ENCODE results near the gene ETV4.
"Not testable (repeated sequence)": the region's sequence is repeated elsewhere in the genome, so short reads cannot be mapped to it uniquely, and the experiment has no call there.

Gene ETV4

GRCh38 chr17:43543300-43543699 is 2.8 kb downstream of the ETV4 start:
- DNase-seq = no peak

GRCh38 chr17:43542859-43543258 is 3.3 kb downstream of the ETV4 start:
- no peak for DNase-seq

GRCh38 chr17:43540821-43541674 is 5.1 kb downstream of the ETV4 start:
- no peak for DNase-seq

GRCh38 chr17:43536236-43536992 is 9.7 kb downstream of the ETV4 start:
- no peak for DNase-seq

- DNase-seq = no peak
Observed at GRCh38 chr17:43534909-43535308, 11.2 kb downstream of the ETV4 start.

GRCh38 chr17:43533699-43534098 is 12.4 kb downstream of the ETV4 start:
- DNase-seq = no peak

- no peak for DNase-seq
Observed at GRCh38 chr17:43532581-43532980, 13.6 kb downstream of the ETV4 start.

GRCh38 chr17:43531955-43532354 is 14.2 kb downstream of the ETV4 start:
- DNase-seq = no peak

GRCh38 chr17:43531082-43531378 is 15.1 kb downstream of the ETV4 start:
- DNase-seq = no peak

GRCh38 chr17:43530288-43531081 is 15.7 kb downstream of the ETV4 start:
- no peak for DNase-seq

- no peak for DNase-seq
Observed at GRCh38 chr17:43529947-43530287, 16.2 kb downstream of the ETV4 start.

- no peak for DNase-seq
Observed at GRCh38 chr17:43528988-43529814, 16.9 kb downstream of the ETV4 start.

GRCh38 chr17:43528319-43528987 is 17.7 kb downstream of the ETV4 start:
- DNase-seq = no peak

- no peak for DNase-seq
Observed at GRCh38 chr17:43526886-43527648, 19.1 kb downstream of the ETV4 start.

- DNase-seq = no peak
Observed at GRCh38 chr17:43524945-43525575, 21.1 kb downstream of the ETV4 start.

- no peak for DNase-seq
Observed at GRCh38 chr17:43521389-43521788, 24.8 kb downstream of the ETV4 start.

GRCh38 chr17:43517615-43518386 is 28.3 kb downstream of the ETV4 start:
- no peak for DNase-seq

- no peak for DNase-seq
Observed at GRCh38 chr17:43517161-43517560, 29.0 kb downstream of the ETV4 start.

- no peak for DNase-seq
Observed at GRCh38 chr17:43515656-43516055, 30.5 kb downstream of the ETV4 start.

- not testable (repeated sequence) for DNase-seq
Observed at GRCh38 chr17:43511199-43511598, 34.9 kb downstream of the ETV4 start.

Measured in activated CD4-positive, alpha-beta T cell treated with anti-CD3 and anti-CD28 coated beads, Interleukin-2, amount 50 U/mL, for 48 hours (primary cell).